OCI-LY7 (cell line): ENCODE measurements around the gene ACADSB.

Source experiments
- EZH2phosphoT487 ChIP-seq: fragments of 200-600 bp; sonication (generic); IDR thresholded peaks from 2 replicates; pipeline ENCODE4 v1.6.1; 2018; ENCODE audit warnings: low read depth, borderline replicate concordance, mild to moderate bottlenecking, mixed run types, antibody characterized with exemption, low read length, moderate library complexity, mixed read lengths
- TF ChIP-seq, protein P1 (sequence below): fragments of 200-600 bp; sonication (generic); conservative IDR thresholded peaks from 2 replicates; pipeline ENCODE4 v1.5.1; 2014; ENCODE audit warnings: mild to moderate bottlenecking, antibody characterized with exemption, low read length, moderate library complexity, mixed read lengths

DNA sequence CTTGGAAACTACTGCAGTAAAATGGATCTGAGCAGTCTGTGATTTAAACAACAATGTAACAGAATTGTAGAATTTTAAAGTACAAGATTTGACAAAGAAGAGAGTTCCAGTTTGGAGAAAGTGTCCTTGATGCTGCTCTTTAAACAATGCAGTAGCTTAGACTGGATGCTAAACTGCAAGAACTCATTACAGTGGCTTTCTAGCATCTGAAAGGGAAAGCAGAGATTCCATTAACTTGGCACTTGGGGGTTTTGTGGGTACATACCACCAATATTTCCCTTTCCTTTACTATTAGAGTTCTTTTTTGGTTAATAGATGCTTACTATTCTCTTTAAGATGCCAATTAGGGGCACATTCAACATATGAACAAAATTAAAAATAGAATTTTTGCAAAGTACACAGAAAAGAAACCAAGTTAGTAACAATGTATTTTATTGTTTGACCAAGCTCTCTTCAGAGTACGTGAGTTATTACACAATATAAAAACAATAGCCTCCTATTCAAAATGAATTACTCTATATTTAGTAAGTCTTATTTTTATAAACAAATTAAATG lies 16.7 kb upstream of the ACADSB start:
- TF ChIP-seq, protein P1, sequence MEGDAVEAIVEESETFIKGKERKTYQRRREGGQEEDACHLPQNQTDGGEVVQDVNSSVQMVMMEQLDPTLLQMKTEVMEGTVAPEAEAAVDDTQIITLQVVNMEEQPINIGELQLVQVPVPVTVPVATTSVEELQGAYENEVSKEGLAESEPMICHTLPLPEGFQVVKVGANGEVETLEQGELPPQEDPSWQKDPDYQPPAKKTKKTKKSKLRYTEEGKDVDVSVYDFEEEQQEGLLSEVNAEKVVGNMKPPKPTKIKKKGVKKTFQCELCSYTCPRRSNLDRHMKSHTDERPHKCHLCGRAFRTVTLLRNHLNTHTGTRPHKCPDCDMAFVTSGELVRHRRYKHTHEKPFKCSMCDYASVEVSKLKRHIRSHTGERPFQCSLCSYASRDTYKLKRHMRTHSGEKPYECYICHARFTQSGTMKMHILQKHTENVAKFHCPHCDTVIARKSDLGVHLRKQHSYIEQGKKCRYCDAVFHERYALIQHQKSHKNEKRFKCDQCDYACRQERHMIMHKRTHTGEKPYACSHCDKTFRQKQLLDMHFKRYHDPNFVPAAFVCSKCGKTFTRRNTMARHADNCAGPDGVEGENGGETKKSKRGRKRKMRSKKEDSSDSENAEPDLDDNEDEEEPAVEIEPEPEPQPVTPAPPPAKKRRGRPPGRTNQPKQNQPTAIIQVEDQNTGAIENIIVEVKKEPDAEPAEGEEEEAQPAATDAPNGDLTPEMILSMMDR, result no peak
- no peak for TF ChIP-seq EZH2phosphoT487
